Esophagus squamous epithelium (tissue), 5 donors: Measurements from ENCODE around the gene INHA. TPM values are rescaled to one million over a fixed set of nuclear protein-coding genes. Genes with fewer than 3 reads are reported as not detected.

Source experiments
- DNase-seq: peaks from one replicate; lab custom pipeline; 2025; lab: John Stamatoyannopoulos, UW
- H3K27ac ChIP-seq, 4 donors: fragments of 200-600 bp; sonication (generic); one replicate each; pipeline ENCODE4 v1.5.1; 2016 to 2019; ENCODE audit warnings: mild to moderate bottlenecking in 1 of 4
- H3K27me3 ChIP-seq, 4 donors: fragments of 200-600 bp; sonication (generic); 1 replicate in 3 of 4; 2 replicates in 1 of 4; pipeline versions ENCODE4 v1.5.1 to v1.6.0; 2017 to 2021; ENCODE audit warnings: antibody characterized with exemption in 1 of 4
- H3K36me3 ChIP-seq, 3 donors: fragments of 200-600 bp; sonication (generic); one replicate each; pipeline ENCODE4 v1.5.1; 2016 to 2019
- H3K4me1 ChIP-seq, 3 donors: fragments of 200-600 bp; sonication (generic); one replicate each; pipeline ENCODE4 v1.5.1; 2017 to 2019
- H3K4me3 ChIP-seq, 4 donors: fragments of 200-600 bp; sonication (generic); 1 replicate in 3 of 4; 2 replicates in 1 of 4; pipeline ENCODE4 v1.5.1; 2016 to 2019; ENCODE audit warnings: mild to moderate bottlenecking in 2 of 4, moderate library complexity in 1 of 4
- H3K9me3 ChIP-seq, 3 donors: fragments of 200-600 bp; sonication (generic); one replicate each; pipeline ENCODE4 v1.5.1; 2016 to 2019
- POLR2A ChIP-seq, 4 donors: fragments of 450-650 bp; IDR thresholded peaks; one replicate each; pipeline ENCODE4 v1.6.1; 2017; ENCODE audit warnings: antibody characterized with exemption in 4 of 4, mild to moderate bottlenecking in 4 of 4, moderate library complexity in 3 of 4
- WGBS, 2 donors: methylation state at CpG; one replicate each; pipeline ENCODE4 v1.1.5; 2018; 5-methylcytosine and 5-hydroxymethylcytosine counted together
- intact Hi-C: fragments of 100-400 bp; cut with DNase I; formaldehyde crosslinking; loops from one replicate; pipeline ENCODE4 v1.15.0; 2022
- total RNA-seq, 4 donors: library from RNA; depleted of rRNA; stranded (reverse); fragments of >200 nt; gene quantifications; one replicate each; pipeline ENCODE4 v1.1.0, GENCODE V29; 2016
- TF ChIP-seq, protein P1 (sequence below), 6 experiments: fragments of 450-650 bp in 4 of 6; fragments of 200-600 bp in 2 of 6; sonication (generic) in 2 of 6; IDR thresholded peaks; one replicate each; pipeline ENCODE4 v1.5.1; 2016 to 2019; ENCODE audit warnings: antibody characterized with exemption in 6 of 6, mild to moderate bottlenecking in 4 of 6, moderate library complexity in 4 of 6
- donor health status: DM: yes; HTN: yes; CAD: no.

INHA gene
- total RNA-seq, 4 donors from 2014 or later: not detected

DNA sequence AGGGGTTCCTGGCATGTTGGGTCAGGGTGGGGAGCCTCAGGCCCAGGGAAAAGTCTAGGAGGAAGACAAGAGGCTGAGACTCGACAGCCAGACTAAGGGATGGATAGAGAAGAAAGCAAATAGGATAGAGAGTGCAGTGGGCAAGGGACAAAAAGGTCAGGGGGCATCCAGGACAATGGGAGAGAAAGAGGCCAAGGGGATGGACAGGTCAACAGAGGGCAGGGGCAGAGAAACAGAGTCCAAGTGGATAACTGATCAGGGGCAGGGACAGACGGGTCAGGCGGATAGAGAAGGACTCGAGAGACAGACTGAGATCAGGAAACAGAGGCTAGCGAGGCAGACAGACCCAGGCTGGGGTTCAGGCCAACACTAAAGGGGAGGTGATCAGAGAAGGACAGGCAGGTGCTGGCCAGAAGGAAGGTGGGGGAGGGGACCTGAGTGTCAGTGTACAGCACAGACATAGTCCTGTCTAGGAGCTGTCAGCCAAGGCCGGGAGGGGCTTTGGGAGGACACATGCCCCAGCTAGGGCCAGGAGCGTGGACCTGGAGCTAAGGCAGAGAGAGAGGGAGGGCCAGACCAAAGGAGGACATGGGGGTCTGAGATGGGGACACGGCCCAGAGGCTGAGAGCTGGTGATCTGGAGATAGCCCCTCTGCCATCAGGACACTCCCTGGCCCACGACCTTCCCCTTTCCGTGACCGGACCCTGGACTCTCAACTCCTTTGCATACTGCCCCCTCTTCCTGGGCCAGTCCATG, 45.6 kb upstream of the INHA start:
- no peaks in the 10 kb centered on the region for H3K36me3 ChIP-seq
- intact Hi-C loops: no loop called here
- TF ChIP-seq, protein P1, sequence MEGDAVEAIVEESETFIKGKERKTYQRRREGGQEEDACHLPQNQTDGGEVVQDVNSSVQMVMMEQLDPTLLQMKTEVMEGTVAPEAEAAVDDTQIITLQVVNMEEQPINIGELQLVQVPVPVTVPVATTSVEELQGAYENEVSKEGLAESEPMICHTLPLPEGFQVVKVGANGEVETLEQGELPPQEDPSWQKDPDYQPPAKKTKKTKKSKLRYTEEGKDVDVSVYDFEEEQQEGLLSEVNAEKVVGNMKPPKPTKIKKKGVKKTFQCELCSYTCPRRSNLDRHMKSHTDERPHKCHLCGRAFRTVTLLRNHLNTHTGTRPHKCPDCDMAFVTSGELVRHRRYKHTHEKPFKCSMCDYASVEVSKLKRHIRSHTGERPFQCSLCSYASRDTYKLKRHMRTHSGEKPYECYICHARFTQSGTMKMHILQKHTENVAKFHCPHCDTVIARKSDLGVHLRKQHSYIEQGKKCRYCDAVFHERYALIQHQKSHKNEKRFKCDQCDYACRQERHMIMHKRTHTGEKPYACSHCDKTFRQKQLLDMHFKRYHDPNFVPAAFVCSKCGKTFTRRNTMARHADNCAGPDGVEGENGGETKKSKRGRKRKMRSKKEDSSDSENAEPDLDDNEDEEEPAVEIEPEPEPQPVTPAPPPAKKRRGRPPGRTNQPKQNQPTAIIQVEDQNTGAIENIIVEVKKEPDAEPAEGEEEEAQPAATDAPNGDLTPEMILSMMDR (IDR thresholded peaks at IDR 0.05): no peak
- TF ChIP-seq POLR2A (IDR thresholded peaks at IDR 0.05): no peak
- peaks cover 3 to 99% (median 9%) of the 10 kb centered on the region in 4 donors for H3K27me3 ChIP-seq
- H3K4me1 ChIP-seq: peaks cover 11 to 28% (median 19%) of the 10 kb centered on the region in 3 donors
- H3K27ac ChIP-seq: no peak overlapping the region
- WGBS, 2 donors: 53 to 55% methylated on average over 7 to 10 of the region's 11 CpGs
- no peak overlapping the region for H3K4me3 ChIP-seq
- H3K9me3 ChIP-seq: no peaks in the 10 kb centered on the region
- no peak for DNase-seq

DNA sequence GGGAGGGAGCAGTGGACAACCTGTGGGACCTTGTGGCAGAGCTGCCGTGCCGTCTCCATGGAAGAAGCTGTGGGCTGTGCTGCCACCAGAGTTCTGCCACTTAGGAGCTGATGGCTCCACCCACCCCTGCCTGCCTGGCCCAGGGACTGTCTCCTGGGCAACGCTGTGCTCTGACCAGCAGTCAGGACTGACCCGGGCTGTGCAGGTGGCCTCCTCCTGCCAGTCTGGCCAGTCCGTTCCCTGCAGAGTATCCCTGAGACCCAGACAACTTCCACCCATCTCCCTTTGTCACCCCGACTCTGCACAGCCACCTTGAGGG, 45.1 kb upstream of the INHA start:
- intact Hi-C loops: no loop called here
- 47 to 61% methylated on average over 4 of the region's 6 CpGs for WGBS, 2 donors
- no peak for DNase-seq
- Histone ChIP-seq H3K4me3 (no peak overlapping the region), H3K9me3 (no peaks in the 10 kb centered on the region), H3K27me3 (peaks cover 0 to 99% (median 9%) of the 10 kb centered on the region in 4 donors), H3K4me1 (peaks cover 9 to 23% (median 13%) of the 10 kb centered on the region in 3 donors), H3K36me3 (no peaks in the 10 kb centered on the region), H3K27ac (no peak overlapping the region)
- no peak for TF ChIP-seq POLR2A (IDR thresholded peaks at IDR 0.05)
- TF ChIP-seq, protein P1 (IDR thresholded peaks at IDR 0.05): no peak

DNA sequence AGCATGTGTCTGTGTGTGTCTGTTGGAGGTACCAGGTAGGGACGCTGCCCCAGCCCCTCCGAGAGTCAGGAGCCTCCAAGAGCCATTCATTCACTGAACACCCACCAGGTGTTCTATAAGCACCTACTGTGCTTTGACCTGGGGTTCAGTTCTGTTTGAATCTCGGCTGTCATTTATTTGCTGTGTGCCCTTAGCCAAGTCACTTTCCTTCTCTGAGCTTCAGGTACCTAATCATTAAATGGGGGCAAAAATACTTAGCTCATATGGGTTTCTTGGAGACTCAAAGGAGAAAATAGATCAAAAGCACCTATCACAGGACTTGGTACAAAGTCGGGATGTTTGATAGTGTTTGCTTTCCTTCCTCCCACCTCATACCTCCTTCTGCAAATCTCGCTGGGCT, 44.6 kb upstream of the INHA start:
- Histone ChIP-seq H3K27me3 (peaks cover 0 to 99% (median 8%) of the 10 kb centered on the region in 4 donors), H3K9me3 (no peaks in the 10 kb centered on the region), H3K4me3 (no peak overlapping the region), H3K36me3 (no peaks in the 10 kb centered on the region), H3K4me1 (peaks cover 5 to 19% (median 9%) of the 10 kb centered on the region in 3 donors), H3K27ac (no peak overlapping the region)
- TF ChIP-seq, protein P1 (IDR thresholded peaks at IDR 0.05): no peak
- TF ChIP-seq POLR2A (IDR thresholded peaks at IDR 0.05): no peak
- intact Hi-C loops: no loop called here
- no peak for DNase-seq
- 44 to 52% methylated on average over 4 to 5 of the region's 5 CpGs for WGBS, 2 donors

DNA sequence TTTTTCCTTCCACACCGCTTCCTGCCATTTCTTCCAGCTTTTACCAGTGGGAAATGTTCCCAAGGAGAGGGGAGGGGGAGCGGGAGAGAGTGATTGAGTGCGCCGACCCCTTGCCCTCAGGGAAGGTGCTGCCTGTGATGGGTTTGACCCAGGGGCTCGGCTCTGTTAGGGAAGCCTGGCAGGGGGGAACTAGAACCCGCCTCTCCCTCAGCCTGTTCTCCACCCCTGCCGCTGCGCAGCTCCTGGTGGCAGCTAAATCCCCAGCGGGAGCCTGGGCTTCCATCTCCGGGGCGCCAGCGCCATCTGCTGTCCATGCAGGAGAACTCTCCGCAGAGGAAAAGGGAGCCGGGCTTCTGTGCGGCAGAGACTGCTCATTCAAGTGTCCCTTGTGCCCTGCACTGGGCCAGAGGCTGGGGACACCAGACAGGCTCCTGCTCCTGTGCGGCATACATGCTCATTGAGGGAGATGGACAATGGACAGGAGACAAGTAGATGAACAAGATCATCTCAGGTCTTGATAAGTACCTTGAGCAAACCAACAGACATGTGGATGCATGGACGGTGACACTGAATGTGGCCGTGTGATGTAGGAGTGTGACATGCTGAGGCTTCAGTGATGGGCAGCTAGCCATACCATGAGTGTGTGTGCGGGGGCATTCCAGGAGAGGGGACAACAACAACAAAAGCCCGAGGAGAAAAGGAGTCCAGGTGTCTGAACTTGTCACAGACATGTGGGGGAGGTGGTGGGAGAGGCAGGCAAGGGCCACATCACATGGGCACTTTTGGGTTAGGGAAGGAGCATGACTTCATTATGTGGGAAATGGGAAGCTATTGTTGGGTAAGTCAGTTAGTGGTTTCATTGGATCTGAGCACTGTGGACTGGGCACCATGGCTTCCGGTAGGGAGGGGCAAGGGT, 41.8 kb upstream of the INHA start:
- DNase-seq: peak; percentile 16
- Histone ChIP-seq H3K27ac (no peak overlapping the region), H3K9me3 (no peaks in the 10 kb centered on the region), H3K4me1 (peaks cover 0 to 7% (median 0%) of the 10 kb centered on the region in 3 donors), H3K36me3 (no peaks in the 10 kb centered on the region), H3K27me3 (peaks cover 0 to 88% (median 2%) of the 10 kb centered on the region in 4 donors), H3K4me3 (peak overlapping the region in 1 of 4 donors; percentile 3)
- no peak for TF ChIP-seq POLR2A (IDR thresholded peaks at IDR 0.05)
- TF ChIP-seq, protein P1 (IDR thresholded peaks at IDR 0.05): peak; percentile 89 to 99 (median 97)
- intact Hi-C loops: loop anchor here (5.0 kb wide), 1 partner anchor 128 kb away; no protein-coding TSS in a partner anchor
- WGBS, 2 donors: 16 to 29% methylated on average over 8 to 10 of the region's 21 CpGs
